NCI-H226 (cell line): Measurements from ENCODE around the gene RFPL2.
"Not testable (repeated sequence)": the region's sequence is repeated elsewhere in the genome, so short reads cannot be mapped to it uniquely, and the experiment has no call there.

Experiments used
- DNase-seq: peaks from one replicate; pipeline ENCODE4 v3.0.0-alpha.2; 2015

RFPL2 gene

GRCh38 chr22:32158712-32159533, 46.0 kb downstream of the RFPL2 start, which contains the start of gene C22orf42:
C22orf42 (minus strand) TSS chr22:32159303; CDS start chr22:32159215, 88 bp downstream.
- DNase-seq = no peak

- DNase-seq = not testable (repeated sequence)
Measured at GRCh38 chr22:32157632-32158031, 47.2 kb downstream of the RFPL2 start.

- DNase-seq = not testable (repeated sequence)
Measured at GRCh38 chr22:32154727-32155126, 50.1 kb downstream of the RFPL2 start.

GRCh38 chr22:32151641-32152040, 53.2 kb downstream of the RFPL2 start:
- not testable (repeated sequence) for DNase-seq

- not testable (repeated sequence) for DNase-seq
Measured at GRCh38 chr22:32150647-32151046, 54.2 kb downstream of the RFPL2 start.

GRCh38 chr22:32148372-32148771, 56.5 kb downstream of the RFPL2 start:
- not testable (repeated sequence) for DNase-seq

GRCh38 chr22:32147128-32147527, 57.7 kb downstream of the RFPL2 start:
- not testable (repeated sequence) for DNase-seq

- DNase-seq = no peak
Measured at GRCh38 chr22:32144496-32145274, 60.2 kb downstream of the RFPL2 start.

- no peak for DNase-seq
Measured at GRCh38 chr22:32142600-32142999, 62.3 kb downstream of the RFPL2 start.

- DNase-seq = not testable (repeated sequence)
Measured at GRCh38 chr22:32140688-32141087, 64.2 kb downstream of the RFPL2 start.
